GM12874 (cell line): ENCODE data around the gene GRIPAP1.

Source experiments
- TF ChIP-seq, protein P1 (sequence below): IDR thresholded peaks from 2 replicates; pipeline ENCODE4 v1.5.1; 2011; ENCODE audit warnings: low read depth, mild to moderate bottlenecking, control low read depth, low read length, moderate library complexity; ENCODE audit not compliant: insufficient read depth

GRIPAP1 gene

GRCh38 chrX:49003696-49004095 lies 1.6 kb upstream of the GRIPAP1 start:
- TF ChIP-seq, protein P1, sequence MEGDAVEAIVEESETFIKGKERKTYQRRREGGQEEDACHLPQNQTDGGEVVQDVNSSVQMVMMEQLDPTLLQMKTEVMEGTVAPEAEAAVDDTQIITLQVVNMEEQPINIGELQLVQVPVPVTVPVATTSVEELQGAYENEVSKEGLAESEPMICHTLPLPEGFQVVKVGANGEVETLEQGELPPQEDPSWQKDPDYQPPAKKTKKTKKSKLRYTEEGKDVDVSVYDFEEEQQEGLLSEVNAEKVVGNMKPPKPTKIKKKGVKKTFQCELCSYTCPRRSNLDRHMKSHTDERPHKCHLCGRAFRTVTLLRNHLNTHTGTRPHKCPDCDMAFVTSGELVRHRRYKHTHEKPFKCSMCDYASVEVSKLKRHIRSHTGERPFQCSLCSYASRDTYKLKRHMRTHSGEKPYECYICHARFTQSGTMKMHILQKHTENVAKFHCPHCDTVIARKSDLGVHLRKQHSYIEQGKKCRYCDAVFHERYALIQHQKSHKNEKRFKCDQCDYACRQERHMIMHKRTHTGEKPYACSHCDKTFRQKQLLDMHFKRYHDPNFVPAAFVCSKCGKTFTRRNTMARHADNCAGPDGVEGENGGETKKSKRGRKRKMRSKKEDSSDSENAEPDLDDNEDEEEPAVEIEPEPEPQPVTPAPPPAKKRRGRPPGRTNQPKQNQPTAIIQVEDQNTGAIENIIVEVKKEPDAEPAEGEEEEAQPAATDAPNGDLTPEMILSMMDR: no peak

DNA sequence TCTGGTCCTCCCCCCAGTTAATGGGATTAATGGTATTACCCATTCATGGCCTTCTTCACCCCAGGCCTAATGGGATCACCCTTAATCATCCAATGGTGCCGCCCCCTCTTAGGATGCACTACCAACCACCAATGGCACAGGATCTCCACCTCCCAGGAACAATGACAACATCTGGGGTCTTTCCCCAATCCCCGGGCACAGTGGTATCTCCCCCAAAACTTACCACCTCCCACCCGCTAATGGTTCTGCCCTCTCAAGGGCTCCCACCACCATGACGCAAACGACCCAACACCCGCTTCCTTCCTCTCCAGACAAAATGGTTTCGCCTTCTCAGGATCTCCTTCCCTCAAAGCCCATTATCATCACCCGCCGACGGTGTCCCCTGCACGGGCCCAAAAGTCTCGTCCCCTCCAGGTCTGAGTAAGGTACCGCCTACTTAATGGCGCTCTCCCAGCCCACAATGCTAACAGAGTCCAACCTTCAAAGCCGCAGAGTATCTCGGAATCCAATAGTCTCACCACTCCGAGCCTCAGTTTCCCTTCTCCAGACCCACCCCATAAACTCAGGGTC lies 458 bp downstream of the GRIPAP1 start:
- TF ChIP-seq, protein P1: no peak

DNA sequence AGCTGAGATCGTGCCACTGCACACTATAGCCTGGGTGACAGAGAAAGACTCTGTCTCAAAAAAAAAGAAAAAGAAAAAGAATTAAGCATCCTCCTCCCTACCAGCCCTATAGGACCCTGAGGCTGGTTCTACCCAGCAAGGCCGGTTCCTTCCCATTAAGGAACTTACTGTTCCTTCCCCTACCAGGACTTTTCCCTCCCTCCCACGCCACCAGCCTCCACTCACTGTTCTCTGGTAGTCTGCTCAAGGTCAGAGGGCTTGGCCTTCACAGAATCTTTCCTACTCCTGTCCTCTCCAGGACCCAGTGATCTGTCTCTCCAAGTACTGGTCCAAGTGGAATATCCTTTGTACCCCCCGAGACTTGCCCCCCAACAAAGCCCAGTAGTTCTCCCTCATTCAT lies 1.4 kb downstream of the GRIPAP1 start:
- TF ChIP-seq, protein P1: no peak

DNA sequence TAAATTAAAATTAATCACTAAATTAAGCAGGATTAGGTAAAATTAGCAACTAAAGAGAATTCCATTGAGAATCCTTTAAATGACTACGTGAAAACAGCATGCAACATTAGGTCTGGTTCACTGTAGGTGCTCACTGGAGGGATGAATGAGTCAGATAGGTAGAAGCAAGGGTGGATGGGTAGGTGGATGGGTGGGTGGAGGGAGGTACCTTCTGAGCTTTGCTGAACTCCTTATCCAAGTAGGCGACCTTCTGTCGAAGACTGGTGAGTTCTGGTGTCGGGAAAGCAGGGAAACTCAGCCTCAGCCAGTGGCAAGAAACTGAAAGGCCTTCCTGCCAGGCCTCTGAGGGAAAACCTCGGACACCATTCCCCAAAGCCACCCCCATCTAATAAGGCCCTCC lies 3.0 kb downstream of the GRIPAP1 start:
- TF ChIP-seq, protein P1: no peak

DNA sequence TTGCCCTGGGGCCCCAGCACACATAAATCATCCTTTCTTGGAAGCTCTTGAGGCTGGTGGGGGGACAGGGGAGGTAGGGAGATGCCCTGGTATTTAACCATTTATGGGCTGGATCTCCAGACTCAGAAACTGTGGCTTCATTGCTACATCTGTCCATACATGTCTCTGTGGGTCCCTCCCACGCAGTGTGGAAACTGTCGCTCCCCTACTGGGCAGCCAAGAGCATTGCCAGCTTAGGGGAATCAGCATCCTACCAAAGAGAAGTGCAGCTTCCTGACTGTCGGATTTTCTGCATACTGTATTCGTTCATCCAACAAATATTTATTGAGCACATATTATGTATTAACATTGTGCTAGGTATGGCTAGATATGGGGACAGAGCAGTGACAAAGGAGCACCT lies 3.7 kb downstream of the GRIPAP1 start:
- TF ChIP-seq, protein P1: no peak

GRCh38 chrX:48997865-48998264 lies 4.2 kb downstream of the GRIPAP1 start:
- TF ChIP-seq, protein P1: no peak

DNA sequence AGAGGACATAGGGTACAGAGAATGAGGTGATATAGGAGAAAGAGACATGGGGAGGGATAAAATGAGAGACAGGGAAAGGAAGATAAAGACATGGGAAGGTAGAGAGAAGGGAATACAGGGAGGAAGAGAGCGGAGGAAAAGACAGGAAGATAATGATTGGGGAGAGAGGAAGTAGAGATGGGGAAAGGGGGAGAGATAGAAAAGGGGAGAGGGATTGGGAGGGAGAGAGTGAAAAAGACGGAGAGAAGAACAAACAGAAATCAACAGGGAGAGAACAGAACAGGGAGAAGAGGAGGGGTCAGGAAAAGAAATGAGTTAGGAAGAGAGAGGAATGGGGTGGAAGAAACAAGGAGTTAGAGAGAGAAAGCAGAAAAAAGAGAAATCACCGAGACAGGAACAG lies 4.6 kb downstream of the GRIPAP1 start:
- TF ChIP-seq, protein P1: no peak
